ENCODE measurements around the gene SLC30A3.

SLC30A3 gene

DNA sequence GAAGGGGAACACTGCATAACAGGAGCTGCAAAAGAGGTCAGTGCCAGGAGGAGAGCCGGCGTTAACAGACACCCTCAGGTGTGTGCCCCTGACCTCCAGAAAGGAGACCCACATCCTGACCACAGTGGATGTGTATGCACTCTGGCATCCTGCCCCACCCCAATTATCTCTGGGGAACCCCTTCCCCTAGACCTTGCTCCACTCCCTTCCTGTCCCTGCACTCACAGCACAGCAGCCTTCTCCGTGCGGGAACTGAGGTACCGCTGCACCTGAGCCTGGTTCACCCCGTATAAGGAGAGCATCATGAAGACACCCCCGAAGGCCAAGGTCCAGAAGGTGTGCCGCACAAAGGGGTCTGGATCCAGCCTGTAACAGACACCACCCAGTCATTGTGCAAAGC lies 58.3 kb downstream of the SLC30A3 start:
- H2AFZ ChIP-seq (ENCODE audit: low read length, unreplicated experiment) = no peak overlapping the region
- H3K36me3 ChIP-seq (ENCODE audit: insufficient read depth, low read length) = no peaks in the 10 kb centered on the region; the same call in 1 of the 2 replicates
- H3K4me3 ChIP-seq (ENCODE audit: low read depth, low read length) = no peak overlapping the region

DNA sequence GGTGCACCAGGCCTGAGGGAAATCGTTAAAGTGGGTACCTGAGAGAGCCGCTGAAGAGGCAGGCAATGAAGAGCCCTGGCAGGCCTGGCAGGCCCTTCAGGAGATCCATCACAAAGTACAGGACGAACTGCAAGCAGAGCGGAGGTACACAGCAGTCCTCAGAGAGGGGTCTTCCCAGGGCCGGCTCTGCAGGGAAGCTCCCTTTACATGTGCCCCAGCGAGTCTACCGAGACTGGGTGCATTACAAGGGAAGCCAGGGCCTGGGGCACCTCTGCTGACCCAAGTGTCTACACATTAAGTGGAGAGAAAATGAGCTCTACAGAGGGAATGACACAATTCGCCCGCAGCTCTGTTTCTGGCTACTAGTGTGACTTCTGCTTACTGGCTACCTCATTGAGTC lies 59.1 kb downstream of the SLC30A3 start:
- Histone ChIP-seq H3K36me3 (ENCODE audit: insufficient read depth, low read length) (no peaks in the 10 kb centered on the region; the same call in 1 of the 2 replicates), H3K4me3 (ENCODE audit: low read depth, low read length) (no peak overlapping the region), H3K27me3 (ENCODE audit: insufficient read depth, low read length) (no peaks in the 10 kb centered on the region), H3K27ac (ENCODE audit: low read depth, low read length) (no peak overlapping the region), H2AFZ (ENCODE audit: low read length, unreplicated experiment) (no peak overlapping the region), H3K79me2 (ENCODE audit: control insufficient read depth, insufficient read depth, low read length, unreplicated experiment) (no peaks in the 10 kb centered on the region), H3K4me1 (ENCODE audit: control insufficient read depth, insufficient read depth, low read length, unreplicated experiment) (no peaks in the 10 kb centered on the region)

More for the DNA sequence above, 58.3 kb downstream of the SLC30A3 start:
- Histone ChIP-seq H3K27ac (ENCODE audit: low read depth, low read length) (no peak overlapping the region), H3K4me1 (ENCODE audit: control insufficient read depth, insufficient read depth, low read length, unreplicated experiment) (no peaks in the 10 kb centered on the region), H3K79me2 (ENCODE audit: control insufficient read depth, insufficient read depth, low read length, unreplicated experiment) (no peaks in the 10 kb centered on the region), H3K27me3 (ENCODE audit: insufficient read depth, low read length) (no peaks in the 10 kb centered on the region)
